Tibial nerve (tissue), 4 donors: ENCODE results near the gene ZNG1B. TPM values are rescaled to one million over a fixed set of nuclear protein-coding genes. Genes with fewer than 3 reads are reported as not detected.
"Not testable (repeated sequence)": the region's sequence is repeated elsewhere in the genome, so short reads cannot be mapped to it uniquely, and the experiment has no call there.

Source experiments
- DNase-seq, 2 donors: peaks; one replicate each; pipeline ENCODE4 v3.0.0-alpha.2; 2019; ENCODE audit warnings: low spot score in 2 of 2
- H3K27ac ChIP-seq, 4 donors: fragments of 200-600 bp; sonication (generic) in 3 of 4; one replicate each; pipeline ENCODE4 v1.5.1; 2017 to 2019; ENCODE audit warnings: mild to moderate bottlenecking in 1 of 4
- H3K27me3 ChIP-seq, 2 donors: fragments of 200-600 bp; sonication (generic) in 1 of 2; one replicate each; pipeline versions ENCODE4 v1.5.1 to v1.6.0; 2017 to 2019
- H3K36me3 ChIP-seq, 3 donors: fragments of 200-600 bp; sonication (generic); one replicate each; pipeline ENCODE4 v1.5.1; 2018 to 2019
- H3K4me1 ChIP-seq, 4 donors: fragments of 200-600 bp; sonication (generic) in 3 of 4; one replicate each; pipeline ENCODE4 v1.5.1; 2017 to 2019
- H3K4me3 ChIP-seq, 4 donors: fragments of 200-600 bp; sonication (generic) in 3 of 4; one replicate each; pipeline ENCODE4 v1.5.1; 2017 to 2019; ENCODE audit warnings: mild to moderate bottlenecking in 1 of 4, moderate library complexity in 1 of 4
- H3K9me3 ChIP-seq, 4 donors: fragments of 200-600 bp; sonication (generic) in 3 of 4; one replicate each; pipeline ENCODE4 v1.5.1; 2017 to 2019
- EP300 ChIP-seq, 2 donors: sonication (generic); formaldehyde crosslinking; IDR thresholded peaks; one replicate each; pipeline ENCODE4 v1.6.1; 2017; ENCODE audit warnings: antibody characterized with exemption in 2 of 2, mild to moderate bottlenecking in 1 of 2
- whole genome bisulfite sequencing, 2 donors: methylation state at CpG; one replicate each; pipeline ENCODE4 v1.1.5; 2018; 5-methylcytosine and 5-hydroxymethylcytosine counted together
- total RNA-seq, 4 donors: library from RNA; depleted of rRNA; stranded (reverse); fragments of >200 nt; gene quantifications; one replicate each; pipeline ENCODE4 v1.1.0, GENCODE V29; 2016

Gene ZNG1B
- total RNA-seq, 4 donors from 2014 or later, result 16.3 to 27.0 (median 24.7) TPM

- not testable (repeated sequence) for H3K4me1 ChIP-seq, H3K4me3 ChIP-seq, DNase-seq, H3K9me3 ChIP-seq, H3K27ac ChIP-seq, H3K27me3 ChIP-seq, H3K36me3 ChIP-seq
Measured at GRCh38 chr2:113433468-113433867, 4.0 kb upstream of the ZNG1B start.

GRCh38 chr2:113465770-113466169 is 28.3 kb downstream of the ZNG1B start:
- H3K9me3 ChIP-seq, H3K36me3 ChIP-seq, H3K27me3 ChIP-seq, H3K27ac ChIP-seq, H3K4me1 ChIP-seq, H3K4me3 ChIP-seq, DNase-seq: not testable (repeated sequence)

GRCh38 chr2:113476688-113477368 is 39.3 kb downstream of the ZNG1B start:
- WGBS, 2 donors, result 94 to 95% methylated on average over 5 to 22 of the region's 24 CpGs

GRCh38 chr2:113496527-113496926 is 59.0 kb downstream of the ZNG1B start:
- 94 to 95% methylated on average over 13 of the region's 13 CpGs for WGBS, 2 donors
- H3K9me3 ChIP-seq, H3K36me3 ChIP-seq, H3K4me3 ChIP-seq, DNase-seq, H3K27ac ChIP-seq: not testable (repeated sequence)
- Histone ChIP-seq H3K4me1 (peaks cover 0 to 15% (median 0%) of the 10 kb centered on the region in 4 donors), H3K27me3 (peaks cover 0 to 28% of the 10 kb centered on the region in 2 donors)

More at GRCh38 chr2:113476688-113477368, 39.3 kb downstream of the ZNG1B start:
- not testable (repeated sequence) for H3K4me1 ChIP-seq, H3K27ac ChIP-seq, H3K27me3 ChIP-seq, H3K4me3 ChIP-seq, H3K9me3 ChIP-seq, DNase-seq
- peaks cover 0 to 11% (median 0%) of the 10 kb centered on the region in 3 donors for H3K36me3 ChIP-seq

GRCh38 chr2:113498365-113498764 is 60.9 kb downstream of the ZNG1B start, which contains the start of gene FOXD4L1:
Gene FOXD4L1, plus strand, starts transcription at chr2:113498665. Its CDS starts 592 bp downstream, at chr2:113499257.
- Histone ChIP-seq H3K27me3 (peaks cover 0 to 44% of the 10 kb centered on the region in 2 donors), H3K4me1 (peaks cover 0 to 30% (median 12%) of the 10 kb centered on the region in 4 donors)
- not testable (repeated sequence) for H3K9me3 ChIP-seq, H3K36me3 ChIP-seq, H3K27ac ChIP-seq, H3K4me3 ChIP-seq, DNase-seq
- 56 to 67% methylated on average over 1 to 3 of the region's 4 CpGs for WGBS, 2 donors

GRCh38 chr2:113499019-113499885 is 61.8 kb downstream of the ZNG1B start:
- not testable (repeated sequence) for H3K4me3 ChIP-seq, H3K27ac ChIP-seq, H3K9me3 ChIP-seq, DNase-seq, H3K36me3 ChIP-seq
- Histone ChIP-seq H3K4me1 (peaks cover 0 to 39% (median 18%) of the 10 kb centered on the region in 4 donors), H3K27me3 (peaks cover 0 to 53% of the 10 kb centered on the region in 2 donors)
- WGBS, 2 donors, result 10 to 15% methylated on average over 22 to 41 of the region's 62 CpGs

- Histone ChIP-seq H3K4me1 (peaks cover 0 to 40% (median 18%) of the 10 kb centered on the region in 4 donors), H3K27me3 (peaks cover 0 to 57% of the 10 kb centered on the region in 2 donors)
- H3K36me3 ChIP-seq, H3K4me3 ChIP-seq, H3K27ac ChIP-seq, DNase-seq, H3K9me3 ChIP-seq: not testable (repeated sequence)
- 0 to 7% methylated on average over 5 to 30 of the region's 56 CpGs for WGBS, 2 donors
Measured at GRCh38 chr2:113499886-113500722, 62.6 kb downstream of the ZNG1B start.

GRCh38 chr2:113500723-113501038 is 63.2 kb downstream of the ZNG1B start:
- WGBS, 2 donors, result 16 to 22% methylated on average over 8 of the region's 8 CpGs
- Histone ChIP-seq H3K27me3 (peaks cover 0 to 63% of the 10 kb centered on the region in 2 donors), H3K4me1 (peaks cover 0 to 40% (median 18%) of the 10 kb centered on the region in 4 donors)
- H3K4me3 ChIP-seq, H3K36me3 ChIP-seq, H3K27ac ChIP-seq, H3K9me3 ChIP-seq, DNase-seq: not testable (repeated sequence)
- TF ChIP-seq EP300 (IDR thresholded peaks at IDR 0.05), result peak in 1 of 2 donors; percentile 7

GRCh38 chr2:113502216-113503093 is 65.0 kb downstream of the ZNG1B start:
- 3 to 5% methylated on average over 43 to 49 of the region's 73 CpGs for WGBS, 2 donors
- peak overlapping the region in 3 of 4 donors; percentile 45 to 58 (median 54) for H3K4me3 ChIP-seq
- not testable (repeated sequence) for H3K9me3 ChIP-seq, DNase-seq, H3K27ac ChIP-seq, H3K36me3 ChIP-seq
- H3K4me1 ChIP-seq, result peaks cover 0 to 40% (median 18%) of the 10 kb centered on the region in 4 donors
- H3K27me3 ChIP-seq, result peaks cover 0 to 73% of the 10 kb centered on the region in 2 donors

- 1% methylated on average over 65 to 68 of the region's 116 CpGs for WGBS, 2 donors
- H3K9me3 ChIP-seq, DNase-seq, H3K27ac ChIP-seq, H3K36me3 ChIP-seq: not testable (repeated sequence)
- peak overlapping the region in 3 of 4 donors; percentile 45 to 58 (median 54) for H3K4me3 ChIP-seq
- H3K27me3 ChIP-seq, result peaks cover 0 to 81% of the 10 kb centered on the region in 2 donors
- peaks cover 0 to 40% (median 18%) of the 10 kb centered on the region in 4 donors for H3K4me1 ChIP-seq
Measured at GRCh38 chr2:113503094-113504042, 65.9 kb downstream of the ZNG1B start.
